K562 (cell line): ENCODE measurements around the gene ALK.

Experiments used
- CREB1 ChIP-seq, 2 experiments: sonication (generic) in 1 of 2; formaldehyde crosslinking in 1 of 2; IDR thresholded peaks; 2 replicates each; pipeline versions ENCODE4 v1.6.1 to v1.8.0; 2012 to 2022; ENCODE audit warnings: inconsistent platforms in 1 of 2, mild to moderate bottlenecking in 1 of 2, missing genetic modification reagents in 1 of 2, moderate library complexity in 1 of 2
- CTCF ChIP-seq, 3 experiments: IDR thresholded peaks in 2 of 3; conservative IDR thresholded peaks in 1 of 3; 2 replicates each; pipeline ENCODE4 v1.5.1; 2011 to 2012; ENCODE audit warnings: low read length in 3 of 3, mild to moderate bottlenecking in 3 of 3, control low read depth in 2 of 3, improper control_type of control experiment in 1 of 3, inconsistent platforms in 1 of 3, low read depth in 1 of 3, mixed read lengths in 1 of 3, moderate library complexity in 1 of 3; ENCODE audit not compliant: insufficient read depth in 2 of 3
- E2F5 ChIP-seq: sonication (generic); formaldehyde crosslinking; IDR thresholded peaks from 2 replicates; pipeline ENCODE4 v1.8.0; 2022; ENCODE audit warnings: mild to moderate bottlenecking, missing genetic modification reagents
- HLTF ChIP-seq: fragments of 450-650 bp; IDR thresholded peaks from 2 replicates; pipeline ENCODE4 v1.6.1; 2016
- LARP7 ChIP-seq: fragments of 450-650 bp; IDR thresholded peaks from 2 replicates; pipeline ENCODE4 v1.6.1; 2016
- RBM34 ChIP-seq: fragments of 200-400 bp; formaldehyde crosslinking; IDR thresholded peaks from 2 replicates; pipeline ENCODE4 v1.6.1; 2018; ENCODE audit warnings: low read length, borderline replicate concordance; ENCODE audit not compliant: insufficient read depth
- SRSF7 ChIP-seq: fragments of 200-400 bp; formaldehyde crosslinking; optimal IDR thresholded peaks from 2 replicates; pipeline ENCODE3; 2017; ENCODE audit warnings: mild to moderate bottlenecking, low read depth, low read length
- ZNF12 ChIP-seq: sonication (generic); formaldehyde crosslinking; IDR thresholded peaks from 2 replicates; pipeline ENCODE4 v1.4.0; 2020; ENCODE audit warnings: mild to moderate bottlenecking, missing genetic modification reagents
- ZNF124 ChIP-seq: sonication (generic); formaldehyde crosslinking; IDR thresholded peaks from 2 replicates; pipeline ENCODE4 v1.8.1; 2022; ENCODE audit warnings: missing genetic modification reagents
- ZNF197 ChIP-seq: fragments of 200-800 bp; sonication (Bioruptor generic); IDR thresholded peaks from 2 replicates; pipeline ENCODE4 v1.6.1; 2016; ENCODE audit warnings: low read depth, missing genetic modification characterization, missing compliant biosample characterization

GRCh38 chr2:29879456-29879855 is 41.9 kb downstream of the ALK start:
- TF ChIP-seq SRSF7, result no peak
- no peak for TF ChIP-seq LARP7
- no peak for TF ChIP-seq ZNF12 (CRISPR knock-in tag)
- TF ChIP-seq CTCF (IDR thresholded peaks at IDR 0.05 in 2 of 3, conservative IDR thresholded peaks at IDR 0.05 in 1 of 3; ENCODE audit: insufficient read depth in 2 of 3, low read depth in 1 of 3, low read length in 3 of 3), result no peak
- no peak for TF ChIP-seq E2F5 (CRISPR knock-in tag)
- no peak for TF ChIP-seq ZNF197 (CRISPR knock-in tag)
- TF ChIP-seq HLTF, result no peak
- no peak for TF ChIP-seq CREB1 (IDR thresholded peaks at IDR 0.05)
- no peak for TF ChIP-seq CREB1 (CRISPR knock-in tag; IDR thresholded peaks at IDR 0.05)
- no peak for TF ChIP-seq RBM34
- no peak for TF ChIP-seq ZNF124 (CRISPR knock-in tag)
